SK-N-SH treated with all-trans-retinoic acid at 6 μM for 48 hours (cell line): Measurements from ENCODE around the gene ASNSD1.

ENCODE experiments used
- ARNTL ChIP-seq: fragments of 450-650 bp; formaldehyde crosslinking; IDR thresholded peaks from 2 replicates; pipeline ENCODE4 v1.5.0; 2020; ENCODE audit warnings: low read depth, mild to moderate bottlenecking, moderate library complexity, borderline replicate concordance
- OSR1 ChIP-seq: fragments of 250-450 bp; sonication (Bioruptor Pico); IDR thresholded peaks from 2 replicates; pipeline ENCODE4 v1.8.0; 2022; ENCODE audit warnings: moderate library complexity, mild to moderate bottlenecking, inconsistent platforms
- PATZ1 ChIP-seq: fragments of 250-450 bp; sonication (Bioruptor Pico); IDR thresholded peaks from 2 replicates; pipeline ENCODE4 v1.8.0; 2020; ENCODE audit warnings: mild to moderate bottlenecking, moderate library complexity, borderline replicate concordance
- RARB ChIP-seq: fragments of 250-450 bp; sonication (Bioruptor Pico); IDR thresholded peaks from 2 replicates; pipeline ENCODE4 v1.8.0; 2021; ENCODE audit warnings: mild to moderate bottlenecking, moderate library complexity
- TOX ChIP-seq: fragments of 250-450 bp; sonication (Bioruptor Pico); IDR thresholded peaks from 2 replicates; pipeline ENCODE4 v1.8.0; 2021; ENCODE audit warnings: mild to moderate bottlenecking, moderate library complexity, borderline replicate concordance
- ZC3H10 ChIP-seq: fragments of 250-450 bp; sonication (Bioruptor Pico); IDR thresholded peaks from 2 replicates; pipeline ENCODE4 v1.5.1; 2021; ENCODE audit warnings: mild to moderate bottlenecking, moderate library complexity
- ZNF70 ChIP-seq: fragments of 450-650 bp; formaldehyde crosslinking; IDR thresholded peaks from 2 replicates; pipeline ENCODE4 v1.5.0; 2020; ENCODE audit warnings: mild to moderate bottlenecking, moderate library complexity
- ZNF8 ChIP-seq: fragments of 450-650 bp; formaldehyde crosslinking; IDR thresholded peaks from 2 replicates; pipeline ENCODE4 v1.5.0; 2020; ENCODE audit warnings: mild to moderate bottlenecking, moderate library complexity

- TF ChIP-seq ZC3H10 (no peak), TOX (CRISPR knock-in tag) (no peak), ARNTL (CRISPR knock-in tag) (no peak), ZNF8 (no peak), RARB (CRISPR knock-in tag) (no peak), OSR1 (CRISPR knock-in tag) (no peak), PATZ1 (CRISPR knock-in tag) (no peak), ZNF70 (no peak)
Measured at GRCh38 chr2:189681203-189681602, 19.9 kb downstream of the ASNSD1 start.
